DOHH2 (cell line): Measurements from ENCODE around the gene TOX3.

ENCODE experiments used
- H3F3A ChIP-seq: fragments of 200-600 bp; sonication (generic), shearing (Covaris generic); 2 replicates; pipeline ENCODE4 v1.6.0; 2016; ENCODE audit warnings: antibody characterized with exemption, mild to moderate bottlenecking; ENCODE audit not compliant: control insufficient read depth, insufficient read depth
- H3K27ac ChIP-seq: fragments of 200-600 bp; sonication (generic); 2 replicates; pipeline ENCODE4 v1.5.1; 2014; ENCODE audit warnings: low read depth, mild to moderate bottlenecking, low read length, moderate library complexity
- H3K27me3 ChIP-seq: fragments of 200-600 bp; sonication (generic); 2 replicates; pipeline ENCODE4 v1.6.1; 2014; ENCODE audit warnings: mild to moderate bottlenecking, low read length, mixed read lengths; ENCODE audit not compliant: control insufficient read depth
- H3K36me3 ChIP-seq: fragments of 200-600 bp; sonication (generic); 2 replicates; pipeline ENCODE4 v1.6.1; 2014; ENCODE audit warnings: mild to moderate bottlenecking, low read length, moderate library complexity, mixed read lengths; ENCODE audit not compliant: control insufficient read depth
- H3K4me1 ChIP-seq: fragments of 200-600 bp; sonication (generic); 2 replicates; pipeline ENCODE4 v1.6.1; 2014; ENCODE audit warnings: mild to moderate bottlenecking, low read length, mixed read lengths; ENCODE audit not compliant: control insufficient read depth
- H3K4me2 ChIP-seq: fragments of 200-600 bp; sonication (generic); 2 replicates; pipeline ENCODE4 v1.6.0; 2014; ENCODE audit warnings: mild to moderate bottlenecking, low read length, moderate library complexity
- H3K4me3 ChIP-seq: fragments of 200-600 bp; sonication (generic); 2 replicates; pipeline ENCODE4 v1.5.1; 2014; ENCODE audit warnings: mild to moderate bottlenecking, low read length, mixed read lengths
- H3K79me2 ChIP-seq: fragments of 200-600 bp; sonication (generic); 2 replicates; pipeline ENCODE4 v1.6.1; 2014; ENCODE audit warnings: mild to moderate bottlenecking, low read length, mixed read lengths; ENCODE audit not compliant: control insufficient read depth
- H3K9me2 ChIP-seq: fragments of 200-600 bp; sonication (generic); replicated peaks from 2 replicates; pipeline ENCODE4 v1.6.1; 2014; ENCODE audit warnings: mild to moderate bottlenecking, low read length, mixed read lengths; ENCODE audit not compliant: control insufficient read depth
- H3K9me3 ChIP-seq: fragments of 200-600 bp; sonication (generic); 2 replicates; pipeline ENCODE4 v1.6.1; 2014; ENCODE audit warnings: antibody characterized with exemption, low read length, mixed read lengths; ENCODE audit not compliant: control insufficient read depth, insufficient read depth
- H4K20me1 ChIP-seq: fragments of 200-600 bp; sonication (generic); 2 replicates; pipeline ENCODE4 v1.6.0; 2014; ENCODE audit warnings: low read depth, mild to moderate bottlenecking, antibody characterized with exemption, low read length, moderate library complexity; ENCODE audit not compliant: control insufficient read depth, insufficient read depth
- EZH2phosphoT487 ChIP-seq: fragments of 200-600 bp; sonication (generic); IDR thresholded peaks from 2 replicates; pipeline ENCODE4 v1.6.1; 2017; ENCODE audit warnings: borderline replicate concordance, mild to moderate bottlenecking, antibody characterized with exemption, low read length, moderate library complexity, mixed read lengths
- TF ChIP-seq, protein P1 (sequence below): fragments of 200-600 bp; sonication (generic); IDR thresholded peaks from one replicate; pipeline ENCODE4 v1.5.1; 2014; ENCODE audit warnings: antibody characterized with exemption, mild to moderate bottlenecking, low read depth, low read length; ENCODE audit not compliant: poor library complexity, severe bottlenecking

TOX3 gene

DNA sequence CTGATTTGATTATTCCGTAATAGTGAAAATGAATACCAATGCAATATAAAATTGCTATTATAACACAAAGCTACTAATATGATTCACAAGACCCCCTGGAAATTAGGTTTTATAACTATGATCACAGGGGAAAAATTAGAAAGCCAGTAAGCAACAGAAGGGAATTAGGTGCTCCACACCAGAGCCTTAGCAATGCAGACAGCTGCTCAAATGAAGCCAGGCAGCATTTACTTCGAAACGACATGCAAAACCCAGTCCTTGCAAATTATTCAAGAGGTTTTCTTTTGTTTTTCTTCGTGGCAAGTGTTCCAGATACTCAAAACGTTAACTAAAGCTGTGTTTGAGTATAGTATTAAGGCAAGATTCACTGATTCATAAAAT lies 47.9 kb downstream of the TOX3 start:
- H3K4me3 ChIP-seq: no peak overlapping the region
- H3F3A ChIP-seq: no peaks in the 10 kb centered on the region
- no peak for TF ChIP-seq EZH2phosphoT487
- TF ChIP-seq, protein P1, sequence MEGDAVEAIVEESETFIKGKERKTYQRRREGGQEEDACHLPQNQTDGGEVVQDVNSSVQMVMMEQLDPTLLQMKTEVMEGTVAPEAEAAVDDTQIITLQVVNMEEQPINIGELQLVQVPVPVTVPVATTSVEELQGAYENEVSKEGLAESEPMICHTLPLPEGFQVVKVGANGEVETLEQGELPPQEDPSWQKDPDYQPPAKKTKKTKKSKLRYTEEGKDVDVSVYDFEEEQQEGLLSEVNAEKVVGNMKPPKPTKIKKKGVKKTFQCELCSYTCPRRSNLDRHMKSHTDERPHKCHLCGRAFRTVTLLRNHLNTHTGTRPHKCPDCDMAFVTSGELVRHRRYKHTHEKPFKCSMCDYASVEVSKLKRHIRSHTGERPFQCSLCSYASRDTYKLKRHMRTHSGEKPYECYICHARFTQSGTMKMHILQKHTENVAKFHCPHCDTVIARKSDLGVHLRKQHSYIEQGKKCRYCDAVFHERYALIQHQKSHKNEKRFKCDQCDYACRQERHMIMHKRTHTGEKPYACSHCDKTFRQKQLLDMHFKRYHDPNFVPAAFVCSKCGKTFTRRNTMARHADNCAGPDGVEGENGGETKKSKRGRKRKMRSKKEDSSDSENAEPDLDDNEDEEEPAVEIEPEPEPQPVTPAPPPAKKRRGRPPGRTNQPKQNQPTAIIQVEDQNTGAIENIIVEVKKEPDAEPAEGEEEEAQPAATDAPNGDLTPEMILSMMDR: no peak
- H3K36me3 ChIP-seq: no peaks in the 10 kb centered on the region
- no peak overlapping the region for H3K27ac ChIP-seq
- no peaks in the 10 kb centered on the region; the same call in 1 of the 2 replicates for H3K9me3 ChIP-seq
- H3K79me2 ChIP-seq: no peaks in the 10 kb centered on the region
- H3K27me3 ChIP-seq: no peaks in the 10 kb centered on the region
- H3K4me1 ChIP-seq: no peaks in the 10 kb centered on the region
- no peaks in the 10 kb centered on the region for H4K20me1 ChIP-seq
- no peak overlapping the region for H3K4me2 ChIP-seq
- no peaks in the 10 kb centered on the region; the same call in 1 of the 2 replicates for H3K9me2 ChIP-seq

DNA sequence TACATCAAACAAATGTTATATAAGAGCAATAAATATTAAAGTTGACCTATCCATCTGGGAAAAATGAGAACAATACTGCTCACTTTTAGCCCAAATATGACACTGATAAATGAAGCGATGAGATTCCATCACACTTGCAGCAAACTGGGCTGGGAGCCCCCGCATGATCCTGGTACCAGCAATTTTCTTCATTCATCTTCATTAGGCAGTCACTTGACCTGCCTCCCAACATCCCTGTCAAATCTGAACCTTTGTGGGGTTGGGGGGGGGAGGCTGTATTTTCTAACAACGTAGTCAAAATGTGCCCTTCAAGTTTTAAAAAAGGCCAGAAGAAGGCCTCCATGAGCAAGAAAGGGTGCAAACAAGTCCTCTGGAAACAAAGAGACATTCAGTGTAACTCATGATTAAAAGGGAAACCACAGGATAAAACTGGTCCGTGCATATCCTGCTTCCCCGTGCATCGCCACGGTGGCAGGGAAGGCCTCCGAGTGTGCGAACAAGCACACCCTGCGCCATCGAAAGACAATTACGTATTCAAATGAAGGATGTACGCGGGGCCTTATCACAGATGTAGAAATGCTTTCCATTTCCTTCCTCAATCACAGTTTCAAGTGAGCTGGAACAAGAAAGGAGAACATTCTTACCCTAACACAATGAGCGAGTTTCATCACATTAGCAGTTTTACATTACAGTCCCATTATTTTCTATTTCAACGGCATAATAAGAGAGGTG lies 48.4 kb downstream of the TOX3 start:
- Histone ChIP-seq H3K4me2 (no peak overlapping the region), H3K27ac (no peak overlapping the region)

DNA sequence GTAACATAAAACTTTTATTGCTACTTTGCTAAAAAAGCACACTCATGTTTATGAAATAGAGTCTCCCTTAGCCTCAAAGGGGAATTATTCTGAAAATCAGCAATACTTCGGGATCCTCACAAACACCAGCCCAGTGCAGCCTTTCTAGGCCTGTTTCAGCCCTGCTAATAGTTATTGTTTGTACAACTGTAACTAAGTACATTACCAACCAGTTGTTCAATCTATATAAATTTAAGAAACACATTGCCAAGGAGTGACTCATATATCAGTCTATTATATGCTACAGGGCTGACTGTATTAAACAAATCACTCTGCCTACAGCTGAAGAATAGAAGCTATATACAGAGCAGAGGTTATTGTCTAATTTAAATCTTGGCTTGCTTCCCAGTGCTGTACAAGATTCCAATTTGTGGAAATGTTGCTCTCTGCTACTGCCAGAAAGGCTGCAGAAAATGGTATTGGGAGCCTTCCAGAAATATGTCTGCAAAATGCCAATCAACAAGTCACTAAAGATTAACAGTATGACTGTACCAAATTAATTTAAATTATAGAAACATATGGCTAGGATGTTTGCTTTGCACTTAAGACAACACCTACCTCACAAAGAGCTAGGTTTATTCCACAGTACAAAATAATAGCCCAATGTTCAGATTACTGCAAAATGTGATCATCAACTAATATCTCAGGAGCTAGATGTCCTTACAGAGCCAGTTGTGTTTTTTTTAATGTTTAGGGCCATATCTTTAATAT lies 49.7 kb downstream of the TOX3 start:
- no peaks in the 10 kb centered on the region for H4K20me1 ChIP-seq
- H3K4me3 ChIP-seq: no peak overlapping the region
- no peaks in the 10 kb centered on the region for H3K36me3 ChIP-seq
- TF ChIP-seq, protein P1: no peak
- no peak for TF ChIP-seq EZH2phosphoT487
- H3K9me2 ChIP-seq: no peaks in the 10 kb centered on the region; the same call in 1 of the 2 replicates
- H3K4me2 ChIP-seq: no peak overlapping the region
- H3K9me3 ChIP-seq: no peaks in the 10 kb centered on the region; the same call in 1 of the 2 replicates
- no peaks in the 10 kb centered on the region for H3K27me3 ChIP-seq
- no peak overlapping the region for H3K27ac ChIP-seq
- no peaks in the 10 kb centered on the region for H3K79me2 ChIP-seq
- no peaks in the 10 kb centered on the region for H3F3A ChIP-seq
- no peaks in the 10 kb centered on the region for H3K4me1 ChIP-seq

More for the DNA sequence above, 48.4 kb downstream of the TOX3 start:
- no peak overlapping the region for H3K4me3 ChIP-seq
- no peaks in the 10 kb centered on the region; the same call in 1 of the 2 replicates for H3K9me2 ChIP-seq
- TF ChIP-seq, protein P1: no peak
- TF ChIP-seq EZH2phosphoT487: no peak
- H3K36me3 ChIP-seq: no peaks in the 10 kb centered on the region
- H4K20me1 ChIP-seq: no peaks in the 10 kb centered on the region
- H3F3A ChIP-seq: no peaks in the 10 kb centered on the region
- H3K79me2 ChIP-seq: no peaks in the 10 kb centered on the region
- no peaks in the 10 kb centered on the region for H3K4me1 ChIP-seq
- no peaks in the 10 kb centered on the region; the same call in 1 of the 2 replicates for H3K9me3 ChIP-seq
- H3K27me3 ChIP-seq: no peaks in the 10 kb centered on the region
